Gastroesophageal sphincter (tissue), 3 donors: ENCODE measurements around the gene STUM.

Experiments used
- EP300 ChIP-seq: sonication (generic); formaldehyde crosslinking; IDR thresholded peaks from one replicate; pipeline ENCODE4 v1.6.1; 2017; ENCODE audit warnings: antibody characterized with exemption, mild to moderate bottlenecking
- POLR2A ChIP-seq, 2 donors: fragments of 450-650 bp; IDR thresholded peaks; one replicate each; pipeline ENCODE4 v1.6.1; 2017; ENCODE audit warnings: antibody characterized with exemption in 2 of 2, mild to moderate bottlenecking in 2 of 2, moderate library complexity in 1 of 2
- TF ChIP-seq, protein P1 (sequence below), 4 experiments: fragments of 200-600 bp in 2 of 4; fragments of 450-650 bp in 2 of 4; sonication (generic) in 1 of 4; IDR thresholded peaks; one replicate each; pipeline ENCODE4 v1.5.1; 2017 to 2019; ENCODE audit warnings: antibody characterized with exemption in 4 of 4, mild to moderate bottlenecking in 2 of 4, moderate library complexity in 2 of 4

DNA sequence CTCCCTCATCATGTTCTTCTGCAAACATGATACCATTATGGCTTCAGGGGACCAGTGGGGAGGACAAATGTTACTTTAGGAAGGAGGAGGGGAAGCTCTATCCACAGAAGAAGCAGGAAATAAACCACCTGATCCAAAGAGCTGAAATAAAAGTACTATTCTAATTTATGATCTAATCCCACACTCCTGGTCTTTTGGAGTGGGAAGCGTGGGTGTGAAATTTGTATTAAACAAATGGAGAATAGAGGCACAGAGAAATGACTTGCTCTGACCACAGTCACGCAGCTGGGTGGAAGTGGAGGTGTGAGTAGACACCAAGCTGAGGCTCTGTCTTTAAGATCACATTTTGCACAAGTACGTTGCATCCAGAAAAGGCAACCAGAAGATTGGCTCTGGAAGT lies 14.5 kb upstream of the STUM start:
- TF ChIP-seq POLR2A (IDR thresholded peaks at IDR 0.05) (no peak), EP300 (no peak)
- TF ChIP-seq, protein P1, sequence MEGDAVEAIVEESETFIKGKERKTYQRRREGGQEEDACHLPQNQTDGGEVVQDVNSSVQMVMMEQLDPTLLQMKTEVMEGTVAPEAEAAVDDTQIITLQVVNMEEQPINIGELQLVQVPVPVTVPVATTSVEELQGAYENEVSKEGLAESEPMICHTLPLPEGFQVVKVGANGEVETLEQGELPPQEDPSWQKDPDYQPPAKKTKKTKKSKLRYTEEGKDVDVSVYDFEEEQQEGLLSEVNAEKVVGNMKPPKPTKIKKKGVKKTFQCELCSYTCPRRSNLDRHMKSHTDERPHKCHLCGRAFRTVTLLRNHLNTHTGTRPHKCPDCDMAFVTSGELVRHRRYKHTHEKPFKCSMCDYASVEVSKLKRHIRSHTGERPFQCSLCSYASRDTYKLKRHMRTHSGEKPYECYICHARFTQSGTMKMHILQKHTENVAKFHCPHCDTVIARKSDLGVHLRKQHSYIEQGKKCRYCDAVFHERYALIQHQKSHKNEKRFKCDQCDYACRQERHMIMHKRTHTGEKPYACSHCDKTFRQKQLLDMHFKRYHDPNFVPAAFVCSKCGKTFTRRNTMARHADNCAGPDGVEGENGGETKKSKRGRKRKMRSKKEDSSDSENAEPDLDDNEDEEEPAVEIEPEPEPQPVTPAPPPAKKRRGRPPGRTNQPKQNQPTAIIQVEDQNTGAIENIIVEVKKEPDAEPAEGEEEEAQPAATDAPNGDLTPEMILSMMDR (IDR thresholded peaks at IDR 0.05), result no peak
